HepG2 (cell line): ENCODE results near the gene NEAT1. TPM values are rescaled to one million over a fixed set of nuclear protein-coding genes. Genes with fewer than 3 reads are reported as not detected.

Source experiments
- HBP1 ChIP-seq: IDR thresholded peaks from 2 replicates; pipeline ENCODE4 v1.6.1; 2016; ENCODE audit warnings: low read depth, control low read depth
- HIVEP1 ChIP-seq: sonication (generic); formaldehyde crosslinking; IDR thresholded peaks from 2 replicates; pipeline ENCODE4 v1.4.0; 2020; ENCODE audit warnings: mild to moderate bottlenecking, missing genetic modification reagents
- HOXA7 ChIP-seq: sonication (generic); formaldehyde crosslinking; IDR thresholded peaks from 2 replicates; pipeline ENCODE4 v1.8.1; 2022; ENCODE audit warnings: mild to moderate bottlenecking, missing genetic modification reagents, moderate library complexity
- LRRFIP1 ChIP-seq: sonication (generic); formaldehyde crosslinking; conservative IDR thresholded peaks from 2 replicates; pipeline ENCODE4 v1.4.0; 2020; ENCODE audit warnings: missing genetic modification reagents
- MIER2 ChIP-seq: IDR thresholded peaks from 2 replicates; pipeline ENCODE4 v1.6.1; 2016; ENCODE audit warnings: missing biosample characterization, missing genetic modification reagents
- NFYB ChIP-seq: sonication (generic); formaldehyde crosslinking; IDR thresholded peaks from 2 replicates; pipeline ENCODE4 v1.4.0; 2020; ENCODE audit warnings: missing genetic modification reagents
- PCBP2 ChIP-seq: fragments of 200-400 bp; formaldehyde crosslinking; optimal IDR thresholded peaks from 2 replicates; pipeline ENCODE3; 2018; ENCODE audit warnings: low read length, low read depth; ENCODE audit not compliant: poor library complexity, severe bottlenecking
- U2AF2 ChIP-seq: fragments of 200-400 bp; formaldehyde crosslinking; IDR thresholded peaks from 2 replicates; pipeline ENCODE4 v1.6.1; 2017; ENCODE audit warnings: low read depth, mild to moderate bottlenecking, low read length
- ZNF263 ChIP-seq: sonication (generic); formaldehyde crosslinking; IDR thresholded peaks from 2 replicates; pipeline ENCODE4 v1.4.0; 2020; ENCODE audit warnings: missing genetic modification reagents
- ZNF30 ChIP-seq: sonication (generic); formaldehyde crosslinking; IDR thresholded peaks from 2 replicates; pipeline ENCODE4 v1.5.0; 2020; ENCODE audit warnings: mild to moderate bottlenecking, missing genetic modification reagents
- ZNF550 ChIP-seq: sonication (generic); formaldehyde crosslinking; IDR thresholded peaks from 2 replicates; pipeline ENCODE4 v1.4.0; 2020; ENCODE audit warnings: mild to moderate bottlenecking, missing genetic modification reagents, borderline replicate concordance
- polyA plus RNA-seq, 8 experiments: library from polyadenylated mRNA; depleted of rRNA in 3 of 8; stranded (reverse) in 7 of 8; unstranded in 1 of 8; fragments of >200 nt; fragmentation: Illumina TruSeq in 4 of 8; extraction: Trizol in 4 of 8; gene quantifications; 2 replicates each; pipeline versions ENCODE4 v1.2.1 to v1.2.3, GENCODE V29; 2011 to 2016; ENCODE audit warnings: low read depth in 4 of 8, missing spikeins in 1 of 8, mixed read lengths in 1 of 8; ENCODE audit not compliant: insufficient read depth in 1 of 8
- total RNA-seq, 5 experiments: library from RNA; depleted of rRNA; stranded (reverse); fragments of >200 nt; fragmentation: Illumina TruSeq; extraction: Trizol; gene quantifications; 2 replicates each; pipeline ENCODE4 v1.2.3, GENCODE V29; 2016; ENCODE audit warnings: low read depth in 1 of 5

NEAT1 gene
- total and polyA plus RNA-seq, 2 of the 13 experiments (the other 11 are each of a cell fraction or from before 2014, with no cell fraction given): 20.5 to 41.2 TPM

- TF ChIP-seq NFYB (no peak), U2AF2 (no peak), PCBP2 (no peak), LRRFIP1 (CRISPR knock-in tag) (no peak), ZNF550 (CRISPR knock-in tag) (no peak), HOXA7 (no peak), MIER2 (CRISPR knock-in tag) (no peak), ZNF263 (CRISPR knock-in tag) (no peak), ZNF30 (CRISPR knock-in tag) (no peak), HBP1 (no peak), HIVEP1 (CRISPR knock-in tag) (no peak)
Measured at GRCh38 chr11:65425971-65426838, 3.6 kb downstream of the NEAT1 start (continued).
